Spleen (tissue), 7 donors: ENCODE data around the gene MIA3.

Experiments used
- POLR2AphosphoS5 ChIP-seq, 3 donors: sonication (generic); formaldehyde crosslinking; IDR thresholded peaks; one replicate each; pipeline ENCODE4 v1.5.1; 2017; ENCODE audit warnings: antibody characterized with exemption in 3 of 3
- TF ChIP-seq, protein P1 (sequence below), 11 experiments: fragments of 200-600 bp in 7 of 11; fragments of 450-650 bp in 4 of 11; sonication (generic) in 4 of 11; IDR thresholded peaks in 8 of 11; conservative IDR thresholded peaks in 3 of 11; 1 replicate in 7 of 11; 2 replicates in 4 of 11; pipeline versions ENCODE4 v1.4.0 to v1.8.0; 2016 to 2021; ENCODE audit warnings: antibody characterized with exemption in 11 of 11, inconsistent platforms in 4 of 11, mild to moderate bottlenecking in 1 of 11
- donor health status: DM: no; HTN: no; CAD: no; lungs with moderate emphysema.
- donor health status: DM: no; HTN: no; CAD: no.
- donor health status: DM: no; HTN: no; CAD: no.

DNA sequence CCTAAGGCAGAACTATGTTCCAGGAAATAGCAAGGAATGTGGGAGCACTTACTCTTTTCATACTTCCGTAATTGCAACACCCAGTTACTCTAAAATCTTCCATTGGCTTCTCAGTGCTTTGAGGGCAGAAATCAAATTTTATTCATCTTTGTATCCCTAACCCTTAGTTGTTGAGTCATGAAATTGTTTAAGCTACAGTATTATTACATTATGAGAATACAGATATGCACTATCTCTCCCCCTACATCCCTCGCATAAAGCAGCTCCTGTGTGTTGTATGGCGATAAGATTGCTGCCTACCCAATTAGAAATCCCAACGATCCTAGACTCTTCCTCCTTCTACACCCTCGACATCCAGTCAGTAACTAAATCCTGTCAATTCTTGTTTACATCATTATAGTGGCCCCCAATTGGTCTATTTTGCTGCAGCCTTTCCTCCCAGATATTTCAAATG, 91.8 kb downstream of the MIA3 start:
- no peak for TF ChIP-seq POLR2AphosphoS5 (IDR thresholded peaks at IDR 0.05)
- TF ChIP-seq, protein P1, sequence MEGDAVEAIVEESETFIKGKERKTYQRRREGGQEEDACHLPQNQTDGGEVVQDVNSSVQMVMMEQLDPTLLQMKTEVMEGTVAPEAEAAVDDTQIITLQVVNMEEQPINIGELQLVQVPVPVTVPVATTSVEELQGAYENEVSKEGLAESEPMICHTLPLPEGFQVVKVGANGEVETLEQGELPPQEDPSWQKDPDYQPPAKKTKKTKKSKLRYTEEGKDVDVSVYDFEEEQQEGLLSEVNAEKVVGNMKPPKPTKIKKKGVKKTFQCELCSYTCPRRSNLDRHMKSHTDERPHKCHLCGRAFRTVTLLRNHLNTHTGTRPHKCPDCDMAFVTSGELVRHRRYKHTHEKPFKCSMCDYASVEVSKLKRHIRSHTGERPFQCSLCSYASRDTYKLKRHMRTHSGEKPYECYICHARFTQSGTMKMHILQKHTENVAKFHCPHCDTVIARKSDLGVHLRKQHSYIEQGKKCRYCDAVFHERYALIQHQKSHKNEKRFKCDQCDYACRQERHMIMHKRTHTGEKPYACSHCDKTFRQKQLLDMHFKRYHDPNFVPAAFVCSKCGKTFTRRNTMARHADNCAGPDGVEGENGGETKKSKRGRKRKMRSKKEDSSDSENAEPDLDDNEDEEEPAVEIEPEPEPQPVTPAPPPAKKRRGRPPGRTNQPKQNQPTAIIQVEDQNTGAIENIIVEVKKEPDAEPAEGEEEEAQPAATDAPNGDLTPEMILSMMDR (IDR thresholded peaks at IDR 0.05 in 8 of 11, conservative IDR thresholded peaks at IDR 0.05 in 3 of 11): no peak
